Hepatocyte (in vitro differentiated cells): ENCODE results near the gene SPCS1. TPM values are rescaled to one million over a fixed set of nuclear protein-coding genes. Genes with fewer than 3 reads are reported as not detected.
"Not testable (repeated sequence)": the region's sequence is repeated elsewhere in the genome, so short reads cannot be mapped to it uniquely, and the experiment has no call there.

ENCODE experiments used
- DNase-seq: peaks from one replicate; pipeline ENCODE4 v3.0.0-alpha.2; 2016; ENCODE audit warnings: low spot score
- H2AFZ ChIP-seq: fragments of 200-600 bp; sonication (generic); 2 replicates; pipeline ENCODE4 v1.6.0; 2016; ENCODE audit warnings: antibody characterized with exemption, mild to moderate bottlenecking
- H3K27ac ChIP-seq: fragments of 200-600 bp; sonication (generic); 2 replicates; pipeline ENCODE4 v1.5.1; 2016; ENCODE audit warnings: mild to moderate bottlenecking
- H3K27me3 ChIP-seq: fragments of 200-600 bp; sonication (generic); 2 replicates; pipeline ENCODE4 v1.6.1; 2016
- H3K36me3 ChIP-seq: fragments of 200-600 bp; sonication (generic); replicated peaks from 2 replicates; pipeline ENCODE4 v1.5.1; 2016; ENCODE audit warnings: low read depth; ENCODE audit not compliant: insufficient read depth
- H3K4me1 ChIP-seq: fragments of 200-600 bp; sonication (generic); 2 replicates; pipeline ENCODE4 v1.5.1; 2016; ENCODE audit warnings: mild to moderate bottlenecking, moderate library complexity; ENCODE audit not compliant: insufficient read depth
- H3K4me2 ChIP-seq: fragments of 200-600 bp; sonication (generic); 2 replicates; pipeline ENCODE4 v1.6.0; 2016
- H3K4me3 ChIP-seq: fragments of 200-600 bp; sonication (generic); 2 replicates; pipeline ENCODE4 v1.5.1; 2016; ENCODE audit warnings: mild to moderate bottlenecking
- H3K79me2 ChIP-seq: fragments of 200-600 bp; sonication (generic); 2 replicates; pipeline ENCODE4 v1.6.0; 2017; ENCODE audit warnings: mild to moderate bottlenecking
- H3K9me2 ChIP-seq: fragments of 200-600 bp; sonication (generic); replicated peaks from 2 replicates; pipeline ENCODE4 v1.6.0; 2017; ENCODE audit warnings: mild to moderate bottlenecking; ENCODE audit not compliant: insufficient read depth
- H3K9me3 ChIP-seq: fragments of 200-600 bp; sonication (generic); 2 replicates; pipeline ENCODE4 v1.5.1; 2016; ENCODE audit warnings: low read depth, mild to moderate bottlenecking
- H4K20me1 ChIP-seq: fragments of 200-600 bp; sonication (generic); 2 replicates; pipeline ENCODE4 v1.6.0; 2016; ENCODE audit warnings: mild to moderate bottlenecking; ENCODE audit not compliant: insufficient read depth, poor library complexity, severe bottlenecking
- CTCF ChIP-seq: fragments of 200-600 bp; sonication (generic); IDR thresholded peaks from 2 replicates; pipeline ENCODE4 v1.5.1; 2016; ENCODE audit warnings: antibody characterized with exemption, mild to moderate bottlenecking; ENCODE audit not compliant: poor library complexity
- EZH2 ChIP-seq: fragments of 200-600 bp; sonication (generic); IDR thresholded peaks from 2 replicates; pipeline ENCODE4 v1.6.1; 2016; ENCODE audit warnings: antibody characterized with exemption, mild to moderate bottlenecking, borderline replicate concordance
- EZH2phosphoT487 ChIP-seq: fragments of 200-600 bp; sonication (generic); IDR thresholded peaks from one replicate; pipeline ENCODE4 v1.6.1; 2018; ENCODE audit warnings: antibody characterized with exemption, mild to moderate bottlenecking, low read depth, moderate library complexity; ENCODE audit not compliant: unreplicated experiment, severe bottlenecking
- WGBS: methylation state at CpG from one replicate; pipeline ENCODE4 v1.1.6; 2016; ENCODE audit warnings: low lambda C conversion rate; ENCODE audit errors: missing lambda C conversion rate; 5-methylcytosine and 5-hydroxymethylcytosine counted together
- polyA plus RNA-seq: library from polyadenylated mRNA; unstranded; fragments of >200 nt; fragmentation: Nextera tagmentation; extraction: Ambion mirVana; gene quantifications from 2 replicates; pipeline ENCODE4 v1.2.1, GENCODE V29; 2016
- total RNA-seq: library from RNA; depleted of rRNA; stranded (reverse); fragments of >200 nt; gene quantifications from 2 replicates; pipeline ENCODE4 v1.2.3, GENCODE V29; 2014

Gene SPCS1
- total and polyA plus RNA-seq, 2 experiments from 2014 or later: 158 to 219 TPM

GRCh38 chr3:52670621-52671521, 35.0 kb upstream of the SPCS1 start:
- TF ChIP-seq EZH2phosphoT487 (no peak), CTCF (no peak), EZH2 (no peak)
- peak; percentile 52 for DNase-seq
- Histone ChIP-seq H3K27ac (peak overlapping the region; percentile 67), H3K4me1 (no peaks in the 10 kb centered on the region), H3K79me2 (peaks cover 44% of the 10 kb centered on the region), H3K9me2 (no peaks in the 10 kb centered on the region), H4K20me1 (no peaks in the 10 kb centered on the region), H3K36me3 (no peaks in the 10 kb centered on the region), H2AFZ (no peak overlapping the region), H3K27me3 (no peaks in the 10 kb centered on the region), H3K4me3 (no peak overlapping the region), H3K9me3 (no peaks in the 10 kb centered on the region), H3K4me2 (no peak overlapping the region)
- 88% methylated on average over 9 of the region's 9 CpGs for WGBS

- Histone ChIP-seq H4K20me1 (no peaks in the 10 kb centered on the region), H3K4me1 (no peaks in the 10 kb centered on the region), H3K79me2 (peaks cover 47% of the 10 kb centered on the region), H3K4me3 (no peak overlapping the region), H2AFZ (no peak overlapping the region), H3K9me3 (no peaks in the 10 kb centered on the region), H3K9me2 (no peaks in the 10 kb centered on the region), H3K4me2 (no peak overlapping the region), H3K27me3 (no peaks in the 10 kb centered on the region), H3K36me3 (no peaks in the 10 kb centered on the region), H3K27ac (peak overlapping the region; percentile 66)
- 90% methylated on average over 1 of the region's 1 CpG for WGBS
- DNase-seq: no peak
- TF ChIP-seq EZH2phosphoT487 (no peak), EZH2 (no peak), CTCF (no peak)
Observed at GRCh38 chr3:52671676-52672075, 34.2 kb upstream of the SPCS1 start.

DNA sequence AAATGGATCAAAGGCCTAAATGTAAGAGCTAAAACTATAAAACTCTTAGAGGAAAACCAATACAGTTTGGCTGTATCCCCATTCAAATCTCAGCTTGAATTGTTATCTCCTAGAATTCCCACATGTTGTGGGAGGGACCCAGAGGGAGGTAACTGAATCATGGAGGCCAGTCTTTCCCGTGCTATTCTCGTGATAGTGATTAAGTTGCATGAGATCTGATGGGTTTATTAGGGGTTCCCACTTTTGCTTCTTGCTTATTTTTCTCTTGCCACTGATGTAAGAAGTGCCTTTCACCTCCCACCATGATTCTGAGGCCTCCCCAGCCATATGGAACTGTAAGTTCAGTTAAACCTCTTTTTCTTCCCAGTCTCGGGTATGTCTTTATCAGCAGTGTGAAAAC, 29.7 kb upstream of the SPCS1 start:
- peaks cover 76% of the 10 kb centered on the region for H3K79me2 ChIP-seq
- not testable (repeated sequence) for H3K4me2 ChIP-seq, H3K4me3 ChIP-seq, H2AFZ ChIP-seq, H3K4me1 ChIP-seq, H3K27ac ChIP-seq, H3K27me3 ChIP-seq, H4K20me1 ChIP-seq, DNase-seq, H3K9me3 ChIP-seq, H3K9me2 ChIP-seq, H3K36me3 ChIP-seq
- 90% methylated on average over 3 of the region's 3 CpGs for WGBS

- Histone ChIP-seq H4K20me1 (peaks cover 5% of the 10 kb centered on the region), H3K4me2 (no peak overlapping the region), H3K36me3 (no peaks in the 10 kb centered on the region), H3K4me1 (peaks cover 9% of the 10 kb centered on the region), H3K27ac (no peak overlapping the region), H2AFZ (no peak overlapping the region), H3K4me3 (no peak overlapping the region), H3K9me2 (no peaks in the 10 kb centered on the region), H3K79me2 (peaks cover 83% of the 10 kb centered on the region), H3K9me3 (no peaks in the 10 kb centered on the region), H3K27me3 (no peaks in the 10 kb centered on the region)
- WGBS: 99% methylated on average over 6 of the region's 6 CpGs
- no peak for DNase-seq
- no peak for TF ChIP-seq EZH2
- no peak for TF ChIP-seq EZH2phosphoT487
- TF ChIP-seq CTCF: no peak
Observed at GRCh38 chr3:52678265-52679198, 27.4 kb upstream of the SPCS1 start.
